HG03025 (cell line): ENCODE results near the gene CARMIL1.

Experiments used
- ATAC-seq: cut with Tn5 transposase; IDR thresholded peaks from one replicate; pipeline ENCODE4 v1.9.1; 2021; ENCODE audit warnings: mild to moderate bottlenecking, moderate library complexity; ENCODE audit not compliant: unreplicated experiment, low FRiP score

Gene CARMIL1

DNA sequence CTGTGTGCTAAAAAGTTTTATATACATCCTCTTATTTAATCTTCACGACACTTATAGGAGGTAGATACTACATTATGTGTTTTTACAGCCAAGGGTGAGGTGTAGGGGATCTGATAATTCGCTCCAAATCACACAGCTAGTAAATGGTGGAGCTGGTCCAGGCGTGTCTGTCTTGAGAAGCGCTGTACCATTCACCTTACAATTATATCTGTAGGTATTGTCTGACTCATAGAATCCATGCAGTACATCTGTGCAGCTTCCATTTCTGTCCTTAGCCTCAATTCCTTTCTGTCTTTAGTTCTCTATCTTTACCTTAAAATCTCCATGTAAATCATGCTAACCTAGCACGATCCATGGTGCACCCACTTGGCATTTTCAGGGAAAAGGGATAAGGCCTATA is 120.7 kb downstream of the CARMIL1 start:
- no peak for ATAC-seq

GRCh38 chr6:25401711-25402110 is 122.5 kb downstream of the CARMIL1 start:
- ATAC-seq: no peak

DNA sequence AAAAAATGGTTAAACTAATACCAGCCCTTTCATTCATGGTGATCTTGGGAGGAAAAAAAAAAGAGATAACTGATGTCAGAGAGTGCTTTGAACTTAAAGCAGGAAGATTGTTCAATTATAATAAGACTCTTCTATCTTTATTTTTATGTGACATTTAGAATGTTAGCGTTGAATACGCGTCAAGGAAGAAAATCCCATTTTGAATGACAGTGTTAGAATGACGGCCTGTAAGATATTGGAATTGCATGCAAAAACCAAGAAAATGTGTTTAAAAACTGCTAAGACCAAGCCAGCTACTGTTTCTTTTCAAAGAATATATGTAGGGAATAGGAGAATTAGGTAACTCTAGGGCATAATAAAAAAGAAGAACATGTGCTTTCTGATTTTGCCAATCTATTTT is 123.0 kb downstream of the CARMIL1 start:
- no peak for ATAC-seq

- ATAC-seq: no peak
These were observed 124.0 kb downstream of the CARMIL1 start for GRCh38 chr6:25403150-25403549.

GRCh38 chr6:25404091-25404490 is 124.9 kb downstream of the CARMIL1 start:
- ATAC-seq: no peak

DNA sequence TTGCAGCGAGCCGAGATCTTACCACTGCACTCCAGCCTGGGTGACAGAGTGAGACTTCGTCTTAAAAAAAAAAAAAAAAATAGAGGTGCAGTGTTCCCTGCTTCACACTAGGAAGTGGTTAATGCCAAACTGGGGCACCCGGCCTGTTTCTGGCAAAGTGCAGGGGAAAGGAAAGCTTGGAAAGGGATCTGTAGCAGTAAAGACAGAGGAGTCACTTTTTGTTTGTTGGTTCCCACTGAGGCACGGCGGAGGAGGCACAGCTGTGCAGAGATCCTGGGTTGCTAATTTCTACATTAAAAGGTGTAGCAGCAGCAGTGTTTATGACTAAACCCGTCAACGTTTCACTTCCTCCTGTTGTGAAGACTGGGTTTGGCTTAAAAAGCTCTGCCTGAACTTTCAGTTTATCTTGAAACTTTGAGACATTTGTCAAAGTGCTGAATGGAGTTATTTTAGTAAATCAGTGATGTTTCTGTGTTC is 125.6 kb downstream of the CARMIL1 start:
- ATAC-seq: peak; percentile 97

- ATAC-seq: no peak
These were observed 126.3 kb downstream of the CARMIL1 start for GRCh38 chr6:25405442-25405841.

DNA sequence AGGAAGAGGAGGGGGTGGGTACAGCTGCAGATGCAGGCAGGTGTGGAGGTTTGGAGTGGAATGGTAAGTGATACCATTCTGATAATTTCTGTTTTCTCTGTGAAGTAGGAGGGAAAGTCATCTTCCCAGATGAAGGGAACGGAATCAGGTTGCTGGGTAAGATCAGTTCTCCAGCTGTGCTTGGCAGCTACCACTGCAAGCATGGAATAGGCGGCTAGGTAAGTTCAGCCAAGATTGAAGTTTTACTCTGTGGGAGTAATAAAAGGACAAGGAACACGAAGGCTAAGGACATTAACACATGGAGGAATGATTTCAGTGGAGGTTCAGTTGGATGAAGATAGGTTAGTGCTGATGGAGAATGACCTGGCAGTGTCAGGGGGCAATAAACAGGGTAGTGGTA is 128.3 kb downstream of the CARMIL1 start:
- no peak for ATAC-seq

DNA sequence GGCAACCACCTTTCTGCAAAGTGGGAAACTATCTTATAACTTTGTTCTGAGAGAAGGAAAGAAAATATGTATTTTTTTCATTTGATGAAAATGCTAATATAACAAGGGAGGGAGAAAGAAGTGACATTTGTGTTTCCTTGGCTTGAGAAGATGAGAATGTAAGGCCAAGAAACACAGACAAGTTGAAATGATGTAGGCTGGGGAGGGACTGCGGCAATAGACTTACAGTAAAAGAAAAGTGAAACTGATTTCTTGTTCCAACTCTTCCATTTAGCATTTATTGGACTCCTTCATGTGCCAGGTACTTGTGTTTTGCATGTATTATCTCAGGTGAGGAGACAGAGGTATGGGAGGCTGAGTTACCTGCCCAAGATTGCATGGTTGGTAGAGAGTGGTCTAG is 130.9 kb downstream of the CARMIL1 start:
- no peak for ATAC-seq

DNA sequence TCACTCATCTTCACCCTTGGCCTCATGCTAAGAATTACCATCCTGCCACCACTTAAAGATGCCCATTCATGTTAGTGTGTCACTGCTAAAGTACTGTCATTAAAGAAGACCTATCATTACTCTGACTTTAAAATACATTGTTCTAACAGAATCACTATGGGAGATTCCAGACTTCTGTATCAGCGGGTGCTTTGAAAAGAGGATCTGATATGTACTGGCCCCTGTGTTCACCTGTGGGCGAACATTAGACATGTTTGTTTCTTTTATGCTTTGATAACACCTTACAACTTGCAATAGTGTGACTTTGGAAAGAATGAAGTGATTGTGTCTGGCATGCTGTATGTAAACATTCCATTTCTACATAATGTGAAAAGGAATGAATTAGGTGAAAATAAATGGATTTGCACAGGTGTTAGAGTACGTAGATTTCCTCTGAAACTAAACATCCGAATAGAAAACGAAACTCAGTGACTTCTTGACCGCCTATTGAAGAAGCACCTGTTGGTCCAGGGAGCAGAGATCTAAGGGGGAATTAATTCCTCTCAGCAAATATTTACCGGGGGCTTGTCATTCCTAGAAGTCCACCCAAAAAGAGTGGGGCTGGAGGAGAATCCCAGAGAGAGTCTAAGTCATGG is 132.3 kb downstream of the CARMIL1 start:
- no peak for ATAC-seq

- no peak for ATAC-seq
These were observed 134.2 kb downstream of the CARMIL1 start for GRCh38 chr6:25413207-25413905.

GRCh38 chr6:25414168-25414567 is 135.0 kb downstream of the CARMIL1 start:
- ATAC-seq: no peak

- no peak for ATAC-seq
These were observed 135.6 kb downstream of the CARMIL1 start for GRCh38 chr6:25414755-25415154.

GRCh38 chr6:25415274-25415673 is 136.1 kb downstream of the CARMIL1 start:
- no peak for ATAC-seq

DNA sequence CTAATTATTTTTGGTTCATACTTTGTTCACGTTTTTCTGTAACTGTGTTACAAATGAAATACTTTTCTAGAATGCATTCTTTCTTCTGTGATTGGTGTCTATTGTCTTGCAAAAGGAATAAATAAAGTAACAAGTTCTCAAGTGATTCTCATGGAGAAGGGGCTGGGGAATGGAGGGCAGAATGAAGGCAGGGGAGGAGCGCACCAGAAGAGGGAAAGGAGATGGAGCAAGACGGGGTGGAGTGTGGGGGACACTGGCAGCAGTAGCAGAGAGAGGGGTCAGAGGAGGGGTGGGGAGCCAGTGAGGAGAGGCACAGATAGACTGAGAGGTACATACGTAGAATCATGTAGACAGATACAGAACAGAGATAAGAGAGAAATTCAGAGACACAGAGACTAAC is 136.5 kb downstream of the CARMIL1 start:
- ATAC-seq: no peak

DNA sequence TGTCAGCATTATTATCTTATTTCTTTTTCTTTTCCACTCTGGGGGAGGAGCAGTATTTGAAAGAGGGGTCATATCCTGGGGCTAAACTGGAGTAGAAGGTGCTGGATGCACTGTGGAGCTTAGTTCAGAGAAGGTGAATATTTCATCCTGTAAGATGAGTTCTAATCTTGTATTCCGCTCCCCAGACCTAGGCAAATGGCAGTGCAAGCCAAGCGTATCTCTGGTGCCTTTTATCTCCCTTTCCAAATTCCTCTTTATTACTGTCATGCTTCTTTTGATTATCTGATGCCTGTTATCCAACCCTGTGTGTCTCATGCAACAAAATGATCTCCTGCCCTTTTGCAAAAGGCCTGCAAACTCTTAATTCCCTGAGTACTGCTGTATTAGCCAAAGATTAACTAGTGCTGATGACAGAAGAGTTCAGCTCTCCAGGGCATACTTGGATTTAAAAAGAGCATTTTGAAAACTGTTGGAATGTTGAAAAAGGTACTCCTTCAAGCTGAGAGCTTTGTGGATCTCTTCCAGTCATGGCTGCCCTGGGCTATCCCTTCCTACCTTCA is 138.0 kb downstream of the CARMIL1 start:
- ATAC-seq: no peak

- ATAC-seq: no peak
These were observed 139.4 kb downstream of the CARMIL1 start for GRCh38 chr6:25418454-25419052.

GRCh38 chr6:25419879-25420278 is 140.7 kb downstream of the CARMIL1 start:
- ATAC-seq: no peak

DNA sequence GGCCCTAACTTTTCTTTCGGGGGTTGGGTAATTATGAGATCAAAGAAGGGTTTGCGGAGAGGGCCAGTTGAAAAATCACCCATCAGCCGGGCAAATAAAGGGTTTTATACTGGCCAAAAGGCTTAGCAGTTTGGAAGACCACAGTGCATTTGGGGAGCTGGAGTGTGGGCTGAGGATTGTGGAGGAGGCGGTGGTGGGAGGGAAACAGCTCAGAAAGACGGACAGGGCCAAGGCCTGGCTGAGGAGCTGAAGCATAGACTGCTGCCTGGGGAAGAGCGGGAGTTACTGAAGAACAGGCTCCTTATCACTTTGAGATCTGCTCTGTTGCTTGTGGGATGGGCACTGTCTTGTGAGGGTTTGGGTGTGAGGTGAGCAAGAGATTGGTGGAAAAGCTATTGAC is 144.2 kb downstream of the CARMIL1 start:
- ATAC-seq: no peak

- no peak for ATAC-seq
These were observed 145.1 kb downstream of the CARMIL1 start for GRCh38 chr6:25424303-25424702.

DNA sequence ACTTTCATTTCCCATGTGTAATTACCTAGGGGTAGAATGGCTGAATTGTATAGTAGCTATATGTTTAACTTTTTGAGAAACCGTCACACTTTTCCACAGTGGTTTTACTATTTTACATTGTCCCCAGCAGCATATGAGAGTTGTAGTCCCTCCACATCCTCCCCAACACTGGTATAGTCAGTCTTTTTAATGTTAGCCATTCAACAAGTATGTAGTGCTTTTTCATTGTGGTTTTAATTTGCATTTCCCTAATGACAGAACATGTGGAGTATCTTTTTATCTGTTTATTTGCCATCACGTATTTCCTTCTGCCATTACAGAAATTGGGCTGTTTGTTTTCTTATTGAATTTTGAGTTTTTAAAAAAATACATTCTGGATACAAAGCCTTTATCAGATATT is 148.4 kb downstream of the CARMIL1 start:
- ATAC-seq: no peak
